Activated CD4-positive, alpha-beta T cell treated with anti-CD3 and anti-CD28 coated beads, Interleukin-10, Interleukin-2, amounts not matched to agents 100 ng/mL and 50 ng/mL, durations not matched to agents 16 hours and 8 hours (primary cell): ENCODE results near the gene TPP2.

ENCODE experiments used
- DNase-seq: peaks from one replicate; pipeline ENCODE4 v3.0.0-alpha.2; 2020

The TPP2 gene

DNA sequence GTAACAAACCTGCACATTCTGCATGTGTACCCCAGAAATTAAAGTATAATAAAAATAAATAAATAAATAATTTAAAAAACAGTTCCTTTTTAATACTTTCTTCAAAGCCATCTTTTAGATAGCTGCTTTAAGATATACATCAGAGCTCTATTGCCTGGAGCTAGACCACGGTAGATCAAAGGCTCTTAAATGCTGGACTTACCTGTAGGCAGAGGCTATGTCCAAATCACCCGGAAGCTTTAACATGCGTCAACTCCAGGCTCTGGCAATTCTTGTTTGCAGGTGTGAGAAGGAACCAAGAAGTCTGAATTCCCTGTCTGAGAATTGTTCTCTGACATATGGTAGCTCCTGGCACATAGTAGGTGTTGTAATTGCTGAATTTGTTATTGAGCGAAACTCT is 99.7 kb downstream of the TPP2 start:
- no peak for DNase-seq

DNA sequence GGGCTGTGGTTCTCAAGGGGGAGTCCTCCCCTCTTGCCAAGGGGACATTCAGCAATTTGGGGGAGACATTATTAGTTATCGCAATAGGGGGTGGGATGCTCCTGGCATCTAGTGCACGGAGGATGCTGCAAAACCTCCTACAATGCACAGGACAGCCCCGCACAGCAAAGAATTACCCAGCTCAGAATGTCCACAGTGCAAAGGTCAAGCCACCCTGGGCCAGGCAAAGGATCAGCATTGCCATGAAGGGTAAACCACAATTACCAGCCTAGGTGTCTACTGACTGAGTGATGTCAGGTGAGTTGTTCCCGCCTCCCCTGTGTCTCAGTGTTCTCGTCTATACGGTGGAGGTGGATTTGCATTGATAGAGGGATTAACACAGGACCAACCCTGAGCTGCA is 100.5 kb downstream of the TPP2 start:
- no peak for DNase-seq

DNA sequence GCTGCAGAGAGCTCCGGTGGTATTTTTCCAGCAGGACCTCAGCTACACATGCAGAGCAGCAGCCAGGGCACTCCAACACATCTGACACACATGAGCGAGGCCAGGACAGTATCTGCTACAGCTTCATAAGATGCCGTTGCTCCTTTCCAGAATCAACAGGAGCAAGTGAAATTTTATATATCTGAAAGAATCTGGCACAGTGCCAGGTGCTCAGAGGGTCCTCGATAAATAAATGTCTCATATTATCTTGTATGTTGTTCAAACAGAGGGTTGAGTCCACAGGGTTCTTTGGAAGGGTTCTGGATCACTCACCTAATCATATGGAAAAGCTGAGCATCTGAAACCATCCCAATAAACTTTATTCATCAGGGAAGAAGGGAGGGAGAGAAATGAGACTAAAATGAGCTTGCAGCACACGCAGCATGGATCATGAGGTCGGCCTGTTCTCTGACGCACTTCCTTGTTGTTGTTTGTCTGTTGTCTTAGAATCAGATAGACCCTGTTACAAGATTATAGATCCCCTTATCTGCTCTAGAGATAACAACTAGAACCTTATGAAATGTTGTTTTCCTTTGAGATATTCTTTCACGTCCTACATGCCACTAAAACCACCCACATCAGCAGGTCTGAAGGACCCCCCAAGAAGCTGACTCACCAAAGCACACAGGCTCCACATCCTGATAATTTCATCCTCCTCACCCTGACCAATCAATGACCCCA is 101.3 kb downstream of the TPP2 start:
- DNase-seq, result no peak

DNA sequence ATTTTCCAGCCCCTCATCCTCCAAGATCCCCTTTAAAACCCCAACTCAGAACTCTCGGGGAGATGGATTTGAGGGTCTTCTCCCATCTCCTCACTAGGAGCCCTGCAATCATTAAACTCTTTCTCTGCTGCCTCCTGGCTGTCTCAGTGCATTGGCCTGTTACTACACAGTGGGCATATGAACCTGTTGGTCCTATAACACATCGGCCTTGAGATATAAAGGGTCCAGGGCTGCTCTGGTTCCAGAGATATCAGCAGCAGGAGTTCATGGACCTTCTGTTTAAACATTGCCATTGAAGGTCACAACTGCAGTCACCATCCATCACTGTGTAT is 101.8 kb downstream of the TPP2 start:
- no peak for DNase-seq

DNA sequence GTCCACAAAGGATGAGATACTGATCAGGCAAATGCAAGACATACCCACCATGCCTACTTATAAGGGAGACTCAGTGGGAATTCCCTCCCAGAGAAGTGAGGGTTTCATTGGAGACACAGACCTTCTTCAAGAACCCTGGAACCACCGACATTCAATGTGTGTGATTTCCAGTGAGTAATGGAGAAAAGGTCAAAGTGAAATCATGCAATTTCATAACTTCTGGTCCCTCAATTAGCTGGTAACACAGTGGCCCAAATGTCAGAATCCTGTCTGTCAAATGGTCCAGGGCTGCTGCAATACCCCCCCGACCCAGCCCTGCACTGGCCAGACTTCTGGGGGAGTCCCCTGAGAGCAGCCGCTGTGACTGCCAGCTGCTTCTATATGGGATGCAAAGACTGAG is 102.7 kb downstream of the TPP2 start:
- no peak for DNase-seq

DNA sequence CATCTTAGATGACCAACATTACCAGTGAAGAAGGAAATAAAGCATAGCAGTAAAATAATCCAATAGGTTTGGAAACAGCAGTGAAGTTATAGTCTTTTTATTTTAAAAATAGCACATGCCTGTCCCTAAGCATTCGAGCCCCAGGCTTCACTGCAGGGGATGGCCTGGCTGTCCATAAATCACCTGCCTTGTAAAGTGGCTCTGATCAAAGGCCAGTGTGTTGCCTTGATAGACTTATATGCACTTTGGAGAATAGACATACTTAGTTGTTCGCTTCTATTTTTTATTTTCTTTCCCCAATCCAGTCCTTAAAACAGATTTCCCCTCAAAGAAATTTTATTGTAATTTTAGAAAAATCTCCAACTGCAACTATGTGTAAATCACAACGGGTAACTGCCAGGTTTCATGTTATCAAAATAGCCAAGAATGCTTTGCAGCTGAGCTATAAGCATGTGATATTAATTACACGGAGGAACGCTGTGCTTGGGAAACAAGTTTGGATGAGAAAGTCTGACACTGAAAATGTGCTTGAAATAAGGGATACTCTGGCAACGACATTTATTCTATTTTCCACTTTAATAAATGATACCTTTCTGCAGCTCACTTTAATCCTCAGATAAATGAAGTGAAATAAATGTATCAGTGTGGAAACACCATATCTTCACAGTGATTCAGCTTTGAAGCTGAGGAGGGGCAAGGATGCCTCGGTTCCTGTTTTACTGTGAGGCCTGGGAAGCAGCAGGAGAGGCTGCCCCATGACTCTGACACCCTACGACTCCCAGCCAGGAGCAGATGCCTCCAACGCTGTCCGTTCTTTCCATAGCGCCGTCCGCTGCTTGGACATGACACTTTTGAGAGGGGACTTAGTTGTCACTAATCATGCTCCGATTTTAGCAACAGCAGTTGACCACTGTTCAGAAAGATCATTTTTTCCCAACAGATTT is 103.6 kb downstream of the TPP2 start:
- no peak for DNase-seq

DNA sequence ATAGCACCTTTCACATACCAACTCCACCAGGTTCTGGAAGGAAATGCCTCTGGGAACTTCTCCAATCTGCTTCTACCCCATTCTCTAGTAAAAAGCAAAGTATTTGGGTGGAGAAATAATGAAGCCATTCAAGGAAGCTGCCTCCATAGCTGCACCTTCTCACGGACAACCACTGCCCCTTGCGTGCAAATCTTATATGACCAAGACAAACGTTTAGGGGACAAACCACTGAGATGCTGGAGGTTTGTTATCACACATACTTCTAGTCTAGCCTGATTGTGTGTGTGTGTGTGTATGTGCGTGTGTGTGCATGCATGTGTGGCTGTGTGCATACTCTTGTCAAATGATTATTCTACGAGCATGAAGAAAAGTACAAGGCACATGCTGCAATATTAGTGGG is 104.5 kb downstream of the TPP2 start:
- no peak for DNase-seq

DNA sequence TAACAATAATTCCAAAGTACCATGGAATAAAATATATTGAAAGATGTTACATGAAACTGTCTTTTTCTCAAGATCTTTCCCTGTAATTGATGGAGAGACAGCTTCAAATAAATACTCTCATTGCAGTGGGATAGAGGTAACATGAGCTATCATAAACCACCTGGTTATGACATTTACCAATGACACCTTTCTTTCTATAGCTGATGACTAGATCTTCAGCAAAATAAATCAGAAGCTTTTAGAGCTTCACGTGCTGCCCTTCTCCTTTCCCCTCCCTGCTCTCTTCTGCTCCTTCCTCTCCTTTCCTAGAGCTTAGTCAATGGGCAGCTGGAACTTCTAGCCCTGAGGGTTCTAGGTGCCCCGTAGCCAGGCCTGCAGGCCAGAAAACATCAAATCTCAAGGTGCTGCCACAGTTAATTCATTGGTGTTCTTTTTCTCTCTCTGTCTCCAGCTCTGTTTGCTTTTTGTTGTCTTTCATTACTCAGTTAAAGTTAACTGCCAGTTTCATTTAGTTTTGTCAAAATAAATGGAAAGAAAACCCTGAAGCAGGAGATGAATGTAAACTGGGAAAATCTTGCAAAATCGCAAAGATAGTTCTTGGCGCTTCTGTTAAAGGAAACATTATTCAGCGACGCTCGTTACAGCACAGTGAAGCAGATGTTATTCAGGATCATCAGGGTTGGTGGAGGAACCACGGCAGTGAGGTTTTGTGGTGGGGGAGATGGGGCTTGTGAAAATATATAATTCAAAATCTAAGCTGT is 106.4 kb downstream of the TPP2 start:
- no peak for DNase-seq

DNA sequence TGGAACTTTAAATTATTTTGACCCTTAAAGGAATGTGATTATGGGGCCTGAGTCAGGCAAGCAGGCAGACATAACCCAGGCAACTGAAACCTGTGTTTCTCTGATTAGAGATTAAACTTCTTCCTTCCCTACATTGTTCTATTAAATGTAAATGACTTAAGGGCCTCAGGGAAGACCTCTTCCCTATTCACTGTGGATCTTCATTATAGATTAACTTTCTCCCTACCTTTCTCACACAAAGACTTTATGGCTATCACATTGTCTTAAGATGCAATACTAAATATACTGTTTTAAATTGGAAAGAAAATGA is 106.9 kb downstream of the TPP2 start:
- no peak for DNase-seq

DNA sequence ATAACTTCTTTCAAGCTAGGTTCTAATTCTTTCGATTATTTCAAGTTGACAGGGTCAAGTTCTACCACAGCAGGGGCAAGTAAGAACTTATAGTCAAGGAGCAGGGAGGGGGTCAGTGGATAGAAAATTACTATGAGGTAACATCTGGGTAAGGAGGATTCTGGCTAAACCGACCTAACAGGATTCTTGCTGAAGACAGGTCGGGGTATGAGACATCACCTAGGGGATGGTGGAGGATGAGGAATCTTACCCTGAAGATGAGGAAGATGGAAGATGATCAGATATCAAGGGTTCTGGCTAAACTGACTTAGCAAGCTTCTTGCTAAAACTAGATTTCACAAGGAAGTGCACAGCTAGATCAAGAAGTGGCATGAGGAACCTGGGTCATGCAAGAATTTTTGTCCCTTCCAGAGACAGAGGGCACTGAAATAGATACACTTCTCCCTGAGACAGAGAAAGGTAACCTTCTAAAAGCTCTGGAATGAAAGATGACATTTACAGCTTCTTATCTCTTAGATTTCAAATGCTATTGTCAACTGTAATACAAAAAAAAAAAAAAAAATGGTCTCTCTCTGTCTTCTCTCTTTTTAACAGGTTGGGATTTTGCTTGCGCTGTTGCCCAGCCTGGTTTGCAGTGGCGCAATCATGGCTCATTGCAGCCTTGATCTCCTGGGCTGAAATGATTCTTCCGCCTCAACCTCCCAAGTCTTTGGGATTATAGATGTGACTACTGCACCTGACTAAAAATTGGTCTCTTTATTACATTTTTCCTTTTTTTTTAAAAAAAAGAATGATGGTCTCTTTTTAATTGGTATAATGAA is 107.7 kb downstream of the TPP2 start:
- DNase-seq, result no peak

DNA sequence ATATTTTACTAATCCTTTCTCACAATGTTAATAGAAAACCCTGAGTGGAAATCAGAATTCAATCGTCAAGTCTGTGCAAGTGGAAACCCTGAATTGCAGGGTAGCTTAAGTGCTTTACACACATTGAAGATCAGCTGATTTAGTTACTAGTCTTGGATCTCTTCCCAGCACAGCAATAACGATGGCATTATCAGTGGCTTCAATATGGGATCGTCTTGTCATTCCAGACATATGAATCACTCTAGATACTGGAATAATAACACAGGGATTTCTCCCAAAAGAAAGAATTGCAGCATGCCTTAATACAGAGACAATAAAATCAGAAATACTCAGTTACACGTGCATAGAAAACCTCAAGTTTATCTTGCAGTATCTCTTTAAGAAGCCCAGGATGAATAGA is 110.7 kb downstream of the TPP2 start:
- DNase-seq, result no peak

DNA sequence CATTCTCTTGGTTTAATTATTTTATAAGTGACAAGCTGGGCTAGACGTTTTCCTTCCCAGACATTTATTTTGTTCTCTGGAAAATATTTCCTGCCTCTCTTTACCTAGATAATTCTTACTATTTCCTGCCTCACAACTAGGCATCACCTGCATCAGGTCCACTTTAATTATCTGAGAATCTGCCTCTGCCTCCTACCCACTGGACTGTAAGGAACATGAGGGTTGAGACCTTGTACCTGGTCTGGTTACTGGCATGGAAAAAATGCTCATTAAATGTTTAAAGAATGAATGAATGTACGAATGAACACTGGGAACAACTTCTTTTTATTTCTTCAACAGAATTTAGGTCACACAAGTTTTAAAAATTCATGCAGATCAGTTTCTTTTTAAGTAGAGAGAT is 111.4 kb downstream of the TPP2 start:
- no peak for DNase-seq

DNA sequence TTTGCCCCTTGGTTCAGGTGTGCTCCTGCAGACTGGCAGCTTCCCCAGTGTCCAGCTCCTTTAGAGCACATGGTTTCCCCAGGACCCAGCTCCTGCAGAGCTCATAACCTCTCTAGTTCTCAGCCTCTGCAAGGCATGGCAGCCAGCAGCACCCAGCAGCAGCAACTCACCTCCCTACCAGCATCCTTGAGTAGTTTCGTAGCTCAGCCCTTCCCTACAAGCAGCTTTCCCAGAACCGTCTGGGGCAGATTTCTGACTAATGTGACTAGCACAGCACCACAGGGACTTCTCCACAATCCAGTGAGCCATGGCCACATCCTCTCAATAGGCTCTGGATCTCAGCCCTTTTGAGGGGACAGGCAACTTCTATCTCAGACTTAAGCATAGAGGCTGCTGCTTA is 112.2 kb downstream of the TPP2 start:
- DNase-seq, result no peak

DNA sequence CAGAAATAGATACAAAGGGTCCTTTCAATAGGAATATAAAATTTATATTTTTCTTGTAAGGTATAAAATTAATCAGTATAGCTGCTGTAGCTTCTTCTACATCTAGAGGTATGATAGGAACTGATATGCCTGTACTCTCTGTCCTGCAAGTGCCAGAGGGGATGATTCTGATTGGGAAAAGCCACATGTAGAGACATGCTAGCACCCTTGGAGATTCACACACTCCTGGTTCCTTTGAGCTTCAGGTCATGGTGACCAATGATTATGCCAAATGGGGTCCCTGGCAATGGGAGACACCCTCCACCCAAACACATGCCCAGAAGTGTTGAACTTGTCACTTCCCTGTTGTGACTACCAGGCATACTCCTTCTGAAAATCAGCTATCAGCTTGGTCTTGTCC is 112.8 kb downstream of the TPP2 start:
- no peak for DNase-seq

DNA sequence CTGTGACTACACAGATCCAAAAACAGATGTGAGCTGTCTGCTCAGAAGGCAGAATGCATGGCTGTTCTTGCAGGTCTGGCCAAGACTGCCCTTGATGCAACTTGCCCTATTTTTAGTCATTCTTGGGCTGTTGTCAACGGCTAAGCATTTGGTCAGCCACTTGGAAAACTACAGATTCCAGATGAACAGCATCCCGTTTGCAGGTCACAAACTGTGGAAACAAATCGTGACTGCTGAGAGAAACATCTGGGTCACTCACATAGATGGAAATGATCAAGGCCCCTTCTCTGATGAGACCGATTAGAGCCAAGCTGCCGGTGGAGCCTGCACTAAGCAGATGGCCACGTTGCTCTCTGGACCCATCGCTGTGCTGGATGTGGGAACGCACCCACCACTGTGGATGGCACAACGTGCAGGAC is 113.5 kb downstream of the TPP2 start:
- no peak for DNase-seq

DNA sequence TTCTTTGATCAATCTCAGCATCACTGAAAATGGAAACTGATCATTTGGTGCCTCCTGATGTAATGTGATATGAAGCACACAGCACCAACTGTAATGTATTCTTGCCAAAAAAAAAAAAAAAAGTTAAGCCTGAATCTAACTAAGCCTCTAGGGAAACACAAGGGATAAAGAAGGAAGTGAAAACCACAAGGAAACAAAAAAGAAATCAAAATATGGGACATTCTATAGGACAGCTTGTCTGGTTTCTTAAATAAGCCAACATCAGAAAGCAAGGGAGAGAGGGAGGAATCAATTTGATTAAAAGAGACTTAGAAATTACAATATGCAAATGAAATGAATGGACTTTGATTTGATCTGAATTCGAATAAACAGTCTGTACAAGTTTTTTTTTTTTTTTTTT is 118.7 kb downstream of the TPP2 start:
- DNase-seq, result no peak

DNA sequence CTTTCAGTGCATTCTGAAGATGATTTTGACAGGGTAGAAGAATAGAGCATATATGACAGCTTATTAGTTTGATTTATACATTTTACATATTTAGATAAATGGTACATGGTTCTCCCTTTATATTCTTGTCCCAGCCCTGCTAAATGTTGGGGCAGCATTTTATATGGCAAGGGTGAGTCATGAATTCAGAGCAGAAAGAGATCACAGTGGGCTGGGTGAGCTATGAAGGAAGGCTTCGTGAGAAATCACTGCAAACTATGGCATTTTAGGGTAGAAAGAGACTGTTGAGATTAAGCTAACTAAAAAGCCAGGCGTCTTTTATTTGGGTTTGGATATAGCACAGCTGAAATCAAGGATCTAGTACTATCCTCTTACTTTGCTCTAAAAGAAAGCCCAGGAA is 122.0 kb downstream of the TPP2 start:
- no peak for DNase-seq

DNA sequence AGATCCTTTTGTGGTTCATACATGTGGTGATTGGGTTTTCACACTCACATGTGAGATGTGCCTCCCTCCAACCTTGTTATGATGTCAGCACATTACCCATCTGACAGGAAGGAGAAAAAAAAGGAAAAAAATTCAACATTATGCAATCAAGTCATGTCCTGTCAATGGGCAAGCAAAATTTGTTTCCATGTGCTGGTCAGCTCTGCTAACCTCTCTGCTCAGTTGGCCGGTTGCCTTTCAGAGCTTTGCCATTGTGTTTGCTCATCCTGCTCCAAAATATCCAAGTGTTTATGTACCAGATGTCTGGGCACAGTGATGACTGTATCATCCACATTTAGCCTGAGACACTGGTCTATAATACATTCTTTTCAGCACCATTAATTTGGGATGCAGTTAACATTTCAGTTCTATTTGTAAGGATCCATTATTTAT is 125.0 kb downstream of the TPP2 start:
- DNase-seq, result no peak

DNA sequence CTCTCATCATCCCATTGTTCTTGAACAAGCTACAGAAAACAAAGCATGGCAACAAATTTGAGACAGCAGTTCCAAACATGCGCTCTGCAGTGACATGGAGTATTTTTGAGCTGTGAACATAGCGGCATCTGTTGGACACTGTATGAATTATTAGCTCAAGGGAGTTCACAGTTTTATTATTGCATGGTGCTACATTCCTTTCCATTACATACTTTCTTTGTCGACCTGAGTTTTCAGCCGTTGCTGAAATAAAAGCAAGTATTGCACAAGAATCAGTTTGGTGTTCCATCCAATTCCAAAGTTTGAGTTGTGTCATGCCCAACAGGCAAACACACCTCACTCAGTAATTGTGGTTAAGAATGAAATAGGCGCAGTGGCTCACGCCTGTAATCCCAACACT is 128.1 kb downstream of the TPP2 start:
- peak; percentile 3 for DNase-seq

DNA sequence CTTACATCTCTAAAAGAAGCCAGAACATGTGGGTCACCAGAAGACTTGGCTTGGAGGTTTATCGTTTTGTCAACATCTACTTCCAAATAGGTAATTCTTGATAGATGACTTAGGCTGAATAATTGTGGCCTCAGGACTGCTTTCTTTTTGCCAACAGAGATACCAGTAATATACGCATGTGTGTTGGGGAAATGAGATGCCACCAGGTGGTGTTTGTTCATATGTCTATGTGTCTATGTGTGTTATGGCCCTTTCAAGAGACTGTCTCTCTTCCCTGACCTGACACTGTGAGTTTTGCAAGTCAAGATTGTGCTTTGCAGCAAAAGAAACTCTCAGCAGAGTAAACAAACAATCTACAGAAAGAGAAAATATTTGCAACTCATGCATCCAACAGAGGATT is 129.6 kb downstream of the TPP2 start:
- no peak for DNase-seq
